Right renal pelvis (tissue), 4 donors: ENCODE results near the gene EXOSC2. TPM values are rescaled to one million over a fixed set of nuclear protein-coding genes. Genes with fewer than 3 reads are reported as not detected.

Experiments used
- DNase-seq, 4 donors: peaks; one replicate each; pipeline ENCODE4 v3.0.0-alpha.2; 2013; ENCODE audit warnings: low read depth in 4 of 4, low spot score in 3 of 4, missing footprints in 1 of 4
- polyA plus RNA-seq, 4 donors: library from polyadenylated mRNA; unstranded; fragments of 120-200 nt; gene quantifications; one replicate each; pipeline ENCODE4 v1.2.1, GENCODE V29; 2013; ENCODE audit not compliant: insufficient read length in 4 of 4

The EXOSC2 gene, protein sequence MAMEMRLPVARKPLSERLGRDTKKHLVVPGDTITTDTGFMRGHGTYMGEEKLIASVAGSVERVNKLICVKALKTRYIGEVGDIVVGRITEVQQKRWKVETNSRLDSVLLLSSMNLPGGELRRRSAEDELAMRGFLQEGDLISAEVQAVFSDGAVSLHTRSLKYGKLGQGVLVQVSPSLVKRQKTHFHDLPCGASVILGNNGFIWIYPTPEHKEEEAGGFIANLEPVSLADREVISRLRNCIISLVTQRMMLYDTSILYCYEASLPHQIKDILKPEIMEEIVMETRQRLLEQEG
- 10 to 100 TPM; 34.2 to 41.5 (median 36.3) TPM for polyA plus RNA-seq

DNA sequence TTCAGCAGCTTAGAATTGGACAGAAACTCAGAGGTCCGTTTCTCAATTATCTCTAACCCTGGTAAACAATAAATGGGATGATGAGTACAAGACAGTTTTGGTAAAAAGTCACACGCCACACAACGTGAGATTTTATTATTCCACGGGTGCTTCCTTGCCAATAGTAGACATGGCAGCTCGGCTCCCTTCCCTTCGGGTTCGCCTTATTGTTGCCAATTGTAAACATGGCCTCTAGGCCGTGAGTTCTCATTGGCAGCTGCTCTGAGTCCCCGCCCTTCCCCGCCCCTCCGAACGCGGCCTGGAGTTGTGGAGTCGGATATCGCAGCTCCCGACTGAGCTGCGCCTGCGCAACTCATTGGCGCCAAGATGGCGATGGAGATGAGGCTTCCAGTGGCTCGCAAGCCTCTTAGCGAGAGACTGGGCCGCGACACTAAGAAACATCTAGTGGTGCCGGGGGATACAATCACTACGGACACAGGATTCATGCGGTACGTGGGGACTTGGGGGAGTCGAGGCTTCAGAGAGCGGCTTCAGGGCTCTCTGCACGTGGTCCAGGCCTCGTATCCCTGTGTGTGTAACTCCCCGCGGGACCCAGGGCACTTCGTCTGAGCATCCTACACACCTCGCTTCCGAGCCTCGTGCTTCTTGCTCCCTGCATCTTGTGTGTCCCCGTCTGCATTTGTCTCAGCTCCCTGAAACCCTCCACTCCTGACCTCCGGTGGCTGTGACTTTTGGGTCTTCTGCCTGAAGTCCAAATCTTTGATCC lies at the start of gene EXOSC2:
Gene EXOSC2 (plus strand): TSS at position 355 of the 766 bp plus-strand sequence. CDS start 12 bp downstream, at position 367.
- peak; percentile 93 to 96 (median 96) for DNase-seq

DNA sequence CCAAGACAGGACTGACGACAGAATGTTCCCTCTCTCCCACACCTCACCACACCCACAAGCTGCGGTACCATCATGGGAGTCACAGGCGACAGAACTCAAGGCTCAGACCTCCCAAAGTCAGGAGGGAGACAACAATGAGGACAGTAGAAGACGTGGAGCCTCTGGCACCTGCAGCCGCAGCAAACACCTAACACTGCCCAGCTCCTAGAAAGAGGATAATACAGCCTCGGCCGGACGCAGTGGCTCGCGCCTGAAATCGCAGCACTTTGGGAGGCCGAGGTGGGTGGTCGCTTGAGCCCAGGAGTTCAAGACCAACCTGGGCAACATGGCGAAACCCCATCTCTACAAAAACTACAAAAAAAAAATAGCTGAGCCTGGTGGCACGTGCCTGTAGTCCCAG lies 42.4 kb upstream of the EXOSC2 start:
- no peak for DNase-seq

DNA sequence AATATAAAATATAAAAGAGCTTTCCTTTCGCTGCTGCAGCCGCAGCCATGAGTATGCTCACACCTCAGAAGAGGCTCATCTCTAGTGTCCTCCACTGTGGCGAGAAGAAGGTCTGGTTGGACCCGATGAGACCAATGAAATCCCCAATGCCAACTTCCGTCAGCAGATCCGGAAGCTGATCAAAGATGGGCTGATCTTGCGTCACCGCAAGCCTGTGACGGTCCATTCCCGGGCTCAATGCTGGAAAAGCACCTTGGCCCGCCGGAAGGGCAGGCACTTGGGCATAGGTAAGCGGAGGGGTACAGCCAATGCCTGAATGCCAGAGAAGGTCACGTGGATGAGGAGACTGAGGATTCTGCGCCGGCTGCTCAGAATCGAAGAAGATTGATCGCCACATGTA lies 41.8 kb upstream of the EXOSC2 start:
- no peak for DNase-seq

DNA sequence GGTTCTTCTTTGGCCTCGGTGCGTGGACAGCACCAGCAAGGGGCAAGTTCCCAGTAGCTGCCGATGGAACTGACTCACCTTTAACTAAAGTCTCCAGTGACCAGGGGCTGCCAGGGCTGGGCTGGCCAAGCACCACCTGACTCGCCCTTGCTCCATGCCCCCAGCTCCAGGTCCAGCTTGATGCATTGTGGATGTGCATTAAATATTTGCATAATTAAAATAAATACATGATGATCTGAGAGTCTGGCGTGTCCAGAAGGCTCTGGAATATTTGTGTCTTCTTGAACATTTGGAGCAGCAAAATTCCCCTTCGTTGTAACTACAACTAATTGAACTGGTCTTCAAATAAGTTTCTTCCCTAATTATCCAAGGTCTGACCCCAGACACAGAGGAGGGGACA lies 38.7 kb upstream of the EXOSC2 start:
- no peak for DNase-seq

DNA sequence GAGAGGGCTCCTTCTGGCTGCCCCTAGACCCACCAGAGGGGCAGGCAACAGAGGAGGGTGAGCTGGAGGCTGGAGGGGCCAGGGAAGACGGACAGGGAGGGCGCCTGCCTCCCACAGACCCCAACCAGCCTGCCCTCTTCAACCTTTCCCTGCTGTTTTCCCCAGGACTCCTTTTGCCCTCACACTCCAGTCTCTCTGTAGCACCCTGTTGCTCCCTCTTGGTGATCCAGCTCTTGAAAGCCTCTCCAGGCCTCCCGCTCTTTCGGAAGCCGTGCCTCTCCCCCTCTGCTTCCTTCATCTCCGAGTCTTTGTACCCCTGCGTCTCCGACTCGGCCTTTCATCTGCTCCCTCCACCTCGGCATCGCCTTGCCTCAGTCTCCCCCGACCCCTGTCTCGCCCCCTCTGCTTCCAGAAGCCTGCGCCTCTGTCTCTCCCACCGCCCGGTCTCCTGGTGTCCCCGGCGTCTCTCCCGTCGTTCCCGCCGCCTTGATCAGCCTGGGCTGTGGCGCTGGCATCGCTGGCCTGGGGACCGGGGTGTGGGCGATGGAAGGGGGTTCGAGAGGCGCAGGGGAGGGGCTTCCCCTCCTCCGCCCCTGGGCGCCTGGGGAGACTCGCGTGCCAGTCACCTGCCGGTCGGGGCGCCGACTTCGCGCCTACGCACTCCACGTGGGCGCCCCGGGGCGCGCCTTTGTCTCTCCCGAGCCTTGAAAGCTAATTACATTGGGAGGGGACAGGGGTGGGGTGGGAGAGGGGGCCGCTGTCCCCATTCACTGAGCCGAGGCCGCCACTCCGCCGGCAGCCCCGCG lies 34.5 kb upstream of the EXOSC2 start:
- DNase-seq, result no peak

DNA sequence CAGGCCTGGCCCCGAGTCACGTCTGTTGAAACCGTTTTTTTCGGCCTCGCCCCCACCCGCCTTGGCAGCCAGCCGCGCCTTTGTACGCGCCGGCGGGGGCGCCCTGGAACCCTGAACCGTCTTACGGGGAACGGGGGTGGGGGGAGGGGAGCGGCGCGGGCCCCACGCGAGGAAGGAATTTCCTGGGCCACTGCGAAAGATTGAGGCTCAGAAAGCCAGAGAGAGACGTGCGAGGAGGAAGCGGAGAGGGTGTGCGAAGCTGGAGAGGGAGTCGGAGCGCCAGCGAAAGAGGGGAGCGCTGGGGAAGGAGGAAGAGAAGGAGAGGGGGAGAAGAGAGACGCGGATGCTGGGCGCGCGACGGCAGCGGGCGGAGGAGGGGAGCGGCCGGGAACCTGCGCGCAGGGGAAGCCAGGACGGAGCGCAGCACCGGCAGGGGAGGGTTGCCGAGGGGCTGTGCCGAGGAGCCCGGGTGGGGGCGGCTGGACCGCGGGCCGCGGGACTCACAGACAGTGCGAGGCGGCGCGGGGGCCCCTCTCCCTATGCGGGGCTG lies 33.8 kb upstream of the EXOSC2 start:
- no peak for DNase-seq

DNA sequence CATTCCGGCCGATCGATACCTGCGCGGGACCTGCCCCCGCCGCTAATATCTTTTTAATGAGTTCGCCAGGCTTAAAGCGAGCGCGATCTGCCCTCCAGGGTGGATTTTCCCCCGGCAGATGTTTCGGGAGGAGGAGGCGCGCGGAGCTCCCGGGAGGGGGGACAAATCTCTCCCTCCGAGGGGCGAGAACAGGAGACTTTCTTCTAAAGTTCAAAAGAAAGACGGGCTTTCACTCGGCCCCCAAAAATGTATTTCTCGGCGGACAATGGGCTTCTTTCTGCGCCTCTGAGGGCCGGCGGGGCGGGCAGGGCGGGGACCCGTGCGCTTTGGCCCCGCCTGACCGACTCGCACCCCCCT lies 33.3 kb upstream of the EXOSC2 start:
- DNase-seq, result no peak

DNA sequence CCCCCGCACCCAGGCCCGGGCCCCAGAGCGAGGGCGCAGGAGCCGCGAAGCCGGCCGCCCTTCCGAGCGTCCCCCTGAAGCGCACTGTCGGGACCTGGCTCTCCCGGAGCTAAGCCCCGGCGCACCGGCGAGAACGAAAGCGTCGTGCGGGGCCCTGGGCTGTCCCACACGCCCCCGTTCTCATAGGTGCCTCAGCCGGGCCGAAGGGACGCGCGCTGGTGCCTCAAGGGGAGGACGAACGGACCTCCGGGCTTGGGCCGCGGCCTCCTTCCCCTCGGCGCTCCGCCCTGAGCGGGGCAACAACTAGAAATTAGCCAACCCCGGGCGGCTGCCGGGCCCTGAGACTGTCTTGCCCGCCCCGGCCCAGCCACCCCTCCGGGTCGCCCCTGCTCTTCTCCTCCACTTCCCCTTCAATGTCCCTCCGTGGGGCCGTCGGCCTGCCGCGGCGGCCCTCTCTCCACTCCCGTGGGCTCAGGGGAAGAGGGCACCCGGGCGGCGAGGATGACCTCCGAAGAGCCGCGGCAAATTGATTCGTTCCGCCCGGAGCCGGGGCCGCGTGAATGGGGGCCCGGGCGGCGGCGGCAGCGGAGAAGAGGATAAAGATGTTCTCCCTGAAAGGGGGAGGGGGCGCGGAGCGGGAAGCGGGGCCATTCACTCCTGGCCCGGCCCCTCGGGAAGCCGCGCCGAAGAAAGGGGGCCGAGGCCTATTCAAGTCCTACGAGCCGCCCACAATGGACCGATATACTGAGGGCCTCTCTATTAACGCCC lies 32.7 kb upstream of the EXOSC2 start:
- DNase-seq, result no peak

DNA sequence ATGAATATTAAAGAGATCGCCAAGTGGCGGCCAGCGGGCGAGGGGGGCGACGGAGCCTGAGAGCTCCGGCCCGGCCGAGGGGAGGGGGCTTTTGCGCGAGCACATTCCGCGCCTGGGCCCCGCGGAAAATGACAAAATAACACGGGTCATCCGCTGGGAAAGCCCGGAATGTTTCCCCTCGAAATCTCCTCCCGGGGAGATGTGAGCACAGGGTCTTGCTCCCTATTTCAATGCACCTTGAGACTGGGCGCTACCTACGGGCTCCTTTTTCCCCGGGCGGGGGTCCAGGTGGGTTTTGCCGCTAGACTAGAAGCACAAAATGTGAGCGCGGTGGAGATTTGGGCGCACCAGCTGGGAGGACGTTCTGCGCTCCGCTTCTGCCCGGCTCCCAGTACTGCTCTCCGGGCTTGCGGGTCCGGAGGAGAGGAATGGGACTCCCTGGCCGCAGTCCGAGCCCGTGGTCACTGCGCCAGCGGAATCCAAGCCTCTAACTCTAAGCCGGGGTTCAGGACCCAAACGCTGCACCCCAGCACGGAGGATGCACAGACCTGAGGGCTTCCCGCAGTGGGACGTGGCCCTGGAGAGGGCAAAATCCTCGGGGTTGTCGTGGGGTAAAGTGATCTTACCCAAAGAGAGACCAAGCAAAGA lies 32.0 kb upstream of the EXOSC2 start:
- DNase-seq, result no peak

DNA sequence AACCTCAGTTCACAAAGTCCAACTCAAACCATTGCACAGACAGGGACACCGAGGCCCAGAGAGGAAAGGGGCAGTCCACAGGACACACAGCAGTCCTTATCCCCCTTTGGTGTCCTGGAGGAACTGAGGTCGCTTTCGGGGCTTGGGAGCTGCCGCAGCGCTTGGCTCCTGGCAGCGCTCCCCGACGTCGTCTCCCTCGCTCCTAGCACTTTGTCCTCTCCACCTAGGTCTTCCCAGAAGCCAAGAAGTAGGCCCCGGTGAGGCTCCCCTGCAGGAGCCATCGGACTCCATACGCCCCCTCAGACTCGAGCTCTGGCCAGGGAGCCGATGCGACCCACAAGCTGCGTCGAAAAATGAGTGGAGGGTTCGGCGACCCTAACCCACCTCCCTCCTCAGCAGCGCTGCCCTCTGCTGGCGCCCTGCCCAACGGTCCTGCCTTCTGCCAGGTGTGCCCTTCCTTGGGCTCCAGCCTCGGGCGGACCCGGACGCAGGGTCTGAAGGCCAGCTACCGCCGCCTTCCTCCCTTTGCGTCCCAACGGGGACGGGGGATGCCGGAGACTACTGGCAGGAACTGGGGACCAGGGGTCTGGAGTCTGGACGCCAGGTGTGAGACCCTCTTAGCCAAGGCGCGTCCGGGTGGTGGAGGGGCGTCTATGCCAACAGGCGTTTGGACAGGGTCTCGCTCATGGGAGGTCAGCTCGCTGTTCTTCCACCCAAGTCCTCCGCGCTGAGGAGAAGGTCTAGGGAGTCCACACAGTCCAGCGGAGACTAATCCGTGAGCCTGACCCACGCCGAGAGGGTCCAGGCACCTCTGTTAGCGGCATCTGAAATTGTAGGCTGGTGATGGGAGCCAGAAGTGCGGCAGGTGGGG lies 31.2 kb upstream of the EXOSC2 start:
- no peak for DNase-seq

DNA sequence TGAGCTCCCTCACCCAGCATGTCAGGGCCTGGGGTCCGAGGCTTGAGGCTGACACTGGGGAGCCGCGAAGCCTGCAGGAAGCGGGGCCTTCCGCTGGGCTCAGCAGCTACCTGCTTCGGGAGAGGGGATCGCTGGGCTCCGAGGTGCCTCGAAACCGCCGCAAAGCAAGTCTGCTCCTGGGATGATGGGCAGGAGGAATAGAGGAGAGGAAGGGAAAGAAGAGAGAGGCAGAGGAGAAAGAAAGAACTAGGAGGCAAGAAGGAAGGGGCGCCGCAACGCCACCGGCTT lies 30.7 kb upstream of the EXOSC2 start:
- no peak for DNase-seq

DNA sequence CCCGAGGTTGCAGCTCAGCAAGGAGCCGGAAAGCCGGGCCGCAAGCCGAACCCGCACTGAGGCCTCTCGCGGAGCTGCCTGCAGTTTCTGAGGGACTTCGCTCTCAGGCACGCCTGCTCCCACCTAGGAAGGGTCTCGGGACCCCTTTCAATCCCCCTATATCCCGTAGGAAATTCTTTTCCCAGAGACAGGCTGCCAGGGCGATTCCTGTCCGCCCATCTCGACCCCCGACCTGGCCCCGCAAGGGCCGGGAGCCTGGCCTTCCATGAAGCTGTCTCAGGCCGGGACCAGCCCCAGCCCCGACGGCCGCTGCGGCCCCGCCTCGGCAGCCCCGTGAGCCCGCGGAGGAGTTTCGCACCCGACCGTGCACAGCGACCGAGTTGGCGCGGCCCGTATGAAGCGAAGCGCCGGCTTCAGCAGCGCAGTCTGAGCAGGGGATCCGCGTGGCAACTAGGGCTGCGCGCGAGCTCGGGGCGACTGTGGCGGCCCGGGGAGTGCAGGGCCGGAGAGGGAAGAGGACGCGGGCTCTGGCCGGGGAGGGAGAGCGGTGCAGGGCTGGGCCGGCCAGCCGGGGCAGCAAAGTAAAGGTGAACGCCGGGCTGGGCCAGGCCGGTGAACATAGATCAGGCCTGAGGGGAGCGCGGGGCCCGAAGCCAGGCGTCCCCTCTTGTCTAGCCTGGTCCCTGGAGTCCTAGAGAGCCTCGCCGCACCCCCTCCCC lies 30.2 kb upstream of the EXOSC2 start:
- no peak for DNase-seq

DNA sequence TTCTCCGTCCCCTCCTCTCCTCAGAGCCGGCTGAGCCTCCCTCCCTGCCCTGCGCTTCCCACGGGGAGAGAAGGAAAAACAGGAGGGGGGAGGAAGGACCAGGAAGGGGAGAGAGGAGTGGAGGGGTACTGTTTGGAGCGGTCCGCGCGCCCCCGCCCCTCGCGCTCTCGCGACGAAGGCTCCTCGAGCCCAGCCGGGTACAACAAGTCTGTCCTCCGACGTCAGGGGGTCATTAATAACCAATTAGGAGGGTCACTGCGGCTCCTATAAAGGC lies 29.7 kb upstream of the EXOSC2 start:
- DNase-seq, result no peak

DNA sequence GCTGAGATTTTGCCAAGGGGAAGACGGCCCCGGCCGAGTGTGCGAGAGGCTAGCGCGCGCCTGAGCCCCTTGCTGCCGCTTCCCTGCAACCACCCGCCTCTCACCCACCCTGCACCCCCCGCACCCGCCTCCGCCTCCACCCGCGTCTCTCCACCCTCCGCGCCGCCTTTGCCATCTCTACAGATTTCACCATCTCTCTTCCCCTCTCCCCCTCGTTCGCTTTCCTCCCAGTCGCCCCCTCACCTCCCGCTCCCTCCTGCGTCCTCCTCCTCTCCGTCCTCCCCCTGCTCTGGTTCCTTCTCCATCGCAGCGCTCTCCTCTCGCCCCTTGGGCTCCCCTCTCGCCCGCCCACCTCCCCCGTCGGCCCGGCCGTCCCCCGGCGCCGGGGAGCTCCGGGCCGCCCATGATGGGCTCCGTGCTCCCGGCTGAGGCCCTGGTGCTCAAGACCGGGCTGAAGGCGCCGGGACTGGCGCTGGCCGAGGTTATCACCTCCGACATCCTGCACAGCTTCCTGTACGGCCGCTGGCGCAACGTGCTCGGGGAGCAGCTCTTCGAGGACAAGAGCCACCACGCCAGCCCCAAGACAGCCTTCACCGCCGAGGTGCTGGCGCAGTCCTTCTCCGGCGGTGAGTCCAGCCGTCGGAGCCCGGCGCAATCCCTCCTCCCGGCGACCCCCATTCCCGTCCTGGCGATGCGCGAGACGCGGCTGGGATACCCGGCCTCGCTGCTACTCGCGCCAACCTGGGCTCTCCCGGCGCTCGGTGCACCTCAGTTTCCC lies 29.1 kb upstream of the EXOSC2 start, which contains the start of gene PRDM12:
Gene PRDM12 (plus strand): TSS at position 344 of the 778 bp plus-strand sequence. CDS start 60 bp downstream, at position 404.
- no peak for DNase-seq

DNA sequence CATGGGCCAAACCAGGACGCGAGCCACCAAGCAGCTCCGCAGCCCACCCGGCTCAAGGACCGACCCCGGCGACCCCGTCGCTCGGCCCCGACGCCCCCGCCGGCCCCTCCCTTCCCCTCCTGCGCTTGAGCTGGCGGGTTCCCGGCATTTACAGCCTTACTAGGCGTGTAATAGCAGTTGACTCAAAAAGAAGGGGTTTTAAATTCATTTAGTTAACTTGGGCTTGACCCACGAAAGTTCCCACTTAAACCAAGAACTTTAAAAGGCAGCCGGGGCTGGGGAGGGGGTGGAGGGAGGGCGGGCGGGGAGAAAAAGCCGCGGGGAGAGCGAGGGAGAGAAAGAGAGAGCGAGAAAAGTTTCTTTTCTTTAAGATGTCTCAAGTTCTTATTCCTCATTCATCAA lies 28.6 kb upstream of the EXOSC2 start:
- no peak for DNase-seq

DNA sequence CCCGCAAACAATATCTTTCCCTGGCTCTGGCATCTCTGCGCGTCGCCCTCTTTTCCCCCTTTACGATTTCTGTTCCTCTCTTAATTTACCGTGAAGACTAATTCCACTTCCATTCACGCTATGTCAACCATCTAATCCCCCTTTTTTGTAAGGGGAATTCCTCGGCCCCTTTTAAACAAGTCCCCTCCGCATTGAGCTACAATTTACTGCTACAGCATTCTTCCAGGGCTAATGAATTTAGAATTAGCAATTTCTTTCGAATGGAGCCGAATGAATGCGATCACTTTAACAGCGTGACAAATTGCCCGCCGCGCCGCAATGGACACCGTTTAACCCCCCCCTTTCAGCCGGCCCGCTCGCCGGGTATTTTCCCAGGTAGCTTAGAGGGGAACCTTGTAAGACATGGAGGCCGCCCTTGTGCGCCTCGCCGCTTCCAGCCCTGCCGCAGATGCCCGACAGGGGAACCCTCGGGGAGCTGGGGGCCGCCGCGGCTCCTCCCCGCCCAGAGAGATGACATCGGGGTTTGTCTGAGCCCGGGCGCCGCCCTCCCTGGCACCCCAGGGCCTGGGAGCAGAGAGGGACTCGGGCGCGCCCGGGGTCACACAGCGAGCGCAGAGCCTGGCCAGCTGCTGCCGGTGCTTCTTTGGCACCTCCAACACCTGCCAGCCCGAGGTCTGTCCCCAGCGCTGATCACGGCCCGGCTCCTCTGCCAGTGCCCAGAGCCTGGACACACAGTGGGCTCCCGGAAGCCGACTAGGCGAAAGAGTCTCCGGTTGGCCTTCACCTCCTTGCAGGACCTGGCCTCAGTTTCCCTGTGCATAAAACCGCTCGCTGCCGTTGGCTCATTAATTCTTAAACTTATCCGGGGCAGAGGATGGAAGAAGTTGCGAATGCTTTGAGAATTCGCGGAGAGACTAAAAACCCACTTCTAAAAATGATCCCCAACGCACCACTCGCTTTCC lies 27.9 kb upstream of the EXOSC2 start:
- no peak for DNase-seq
